MM.1S (cell line): Measurements from ENCODE around the gene CLEC7A.

Source experiments
- DNase-seq: peaks from one replicate; pipeline ENCODE4 v3.0.0-alpha.2; 2015
- H2AFZ ChIP-seq: fragments of 300-600 bp; sonication (generic); 2 replicates; pipeline ENCODE4 v1.6.0; 2016; ENCODE audit warnings: antibody characterized with exemption, low read length
- H3F3A ChIP-seq: fragments of 300-600 bp; sonication (generic); 2 replicates; pipeline ENCODE4 v1.6.1; 2016; ENCODE audit warnings: mild to moderate bottlenecking, antibody characterized with exemption, low read length, moderate library complexity, mixed read lengths; ENCODE audit not compliant: insufficient read depth
- H3K27ac ChIP-seq: fragments of 300-600 bp; sonication (generic); 2 replicates; pipeline ENCODE4 v1.5.1; 2016; ENCODE audit warnings: mild to moderate bottlenecking, low read length
- H3K27me3 ChIP-seq: fragments of 300-600 bp; sonication (generic); replicated peaks from 2 replicates; pipeline ENCODE4 v1.6.0; 2016; ENCODE audit warnings: low read length; ENCODE audit not compliant: insufficient read depth
- H3K36me3 ChIP-seq: fragments of 300-600 bp; sonication (generic); replicated peaks from 2 replicates; pipeline ENCODE4 v1.6.1; 2016; ENCODE audit warnings: mild to moderate bottlenecking, low read length, mixed read lengths; ENCODE audit not compliant: insufficient read depth
- H3K4me1 ChIP-seq: fragments of 300-600 bp; sonication (generic); 2 replicates; pipeline ENCODE4 v1.6.1; 2016; ENCODE audit warnings: low read length, mixed read lengths
- H3K4me2 ChIP-seq: fragments of 300-600 bp; sonication (generic); 2 replicates; pipeline ENCODE4 v1.6.0; 2016; ENCODE audit warnings: low read depth, low read length
- H3K4me3 ChIP-seq: fragments of 300-600 bp; sonication (generic); 2 replicates; pipeline ENCODE4 v1.5.1; 2016; ENCODE audit warnings: low read length, mixed read lengths
- H3K79me2 ChIP-seq: fragments of 300-600 bp; sonication (generic); 2 replicates; pipeline ENCODE4 v1.6.1; 2016; ENCODE audit warnings: mixed run types, low read length, mixed read lengths
- H3K9ac ChIP-seq: fragments of 300-600 bp; sonication (generic); 2 replicates; pipeline ENCODE4 v1.6.1; 2016; ENCODE audit warnings: low read length, mixed read lengths
- H3K9me2 ChIP-seq: fragments of 300-600 bp; sonication (generic); replicated peaks from 2 replicates; pipeline ENCODE4 v1.6.1; 2016; ENCODE audit warnings: mild to moderate bottlenecking, low read length, mixed read lengths; ENCODE audit not compliant: insufficient read depth
- H3K9me3 ChIP-seq: fragments of 300-600 bp; sonication (generic); replicated peaks from 2 replicates; pipeline ENCODE4 v1.6.1; 2016; ENCODE audit warnings: mild to moderate bottlenecking, low read length, mixed read lengths; ENCODE audit not compliant: insufficient read depth
- H4K20me1 ChIP-seq: fragments of 300-600 bp; sonication (generic); 2 replicates; pipeline ENCODE4 v1.6.1; 2016; ENCODE audit warnings: mild to moderate bottlenecking, low read length, moderate library complexity, mixed read lengths; ENCODE audit not compliant: insufficient read depth
- CTCF ChIP-seq: fragments of 300-600 bp; sonication (generic); IDR thresholded peaks from 2 replicates; pipeline ENCODE4 v1.5.1; 2016; ENCODE audit warnings: antibody characterized with exemption, low read length, mixed read lengths
- EZH2 ChIP-seq: fragments of 300-600 bp; sonication (generic); optimal IDR thresholded peaks from 2 replicates; pipeline ENCODE3; 2017; ENCODE audit warnings: low read depth, mild to moderate bottlenecking, antibody characterized with exemption, low read length, mixed read lengths
- EZH2phosphoT487 ChIP-seq: fragments of 300-600 bp; sonication (generic); IDR thresholded peaks from 2 replicates; pipeline ENCODE4 v1.6.1; 2018; ENCODE audit warnings: antibody characterized with exemption, low read length

CLEC7A gene

GRCh38 chr12:10158406-10158805 is 28.4 kb upstream of the CLEC7A start:
- H3K27me3 ChIP-seq, result no peaks in the 10 kb centered on the region
- H2AFZ ChIP-seq, result no peak overlapping the region
- H3K79me2 ChIP-seq, result no peaks in the 10 kb centered on the region
- H3K9me3 ChIP-seq, result no peaks in the 10 kb centered on the region
- DNase-seq, result no peak
- 0 out of 2 replicates have a peak, but pooled peaks cover 3% of the 10 kb centered on the region for H3F3A ChIP-seq
- TF ChIP-seq EZH2phosphoT487 (no peak), CTCF (peak; percentile 21; the same call in 1 of the 2 replicates)
- no peak overlapping the region for H3K9ac ChIP-seq
- H3K4me2 ChIP-seq, result peak overlapping the region; percentile 10; the same call in 1 of the 2 replicates
- H3K9me2 ChIP-seq, result no peaks in the 10 kb centered on the region
- no peaks in the 10 kb centered on the region for H3K36me3 ChIP-seq
- no peaks in the 10 kb centered on the region for H4K20me1 ChIP-seq
- H3K4me3 ChIP-seq, result no peak overlapping the region
- H3K27ac ChIP-seq, result no peak overlapping the region
- peaks cover 32% of the 10 kb centered on the region for H3K4me1 ChIP-seq

- Histone ChIP-seq H3K9ac (no peak overlapping the region), H3K4me3 (no peak overlapping the region), H3K4me1 (peaks cover 31% of the 10 kb centered on the region), H4K20me1 (no peaks in the 10 kb centered on the region), H3K27me3 (no peaks in the 10 kb centered on the region), H2AFZ (no peak overlapping the region), H3K27ac (no peak overlapping the region), H3K9me3 (no peaks in the 10 kb centered on the region), H3K4me2 (no peak overlapping the region), H3K36me3 (no peaks in the 10 kb centered on the region), H3K9me2 (no peaks in the 10 kb centered on the region), H3K79me2 (no peaks in the 10 kb centered on the region), H3F3A (0 out of 2 replicates have a peak, but pooled peaks cover 3% of the 10 kb centered on the region)
- no peak for TF ChIP-seq CTCF
- no peak for TF ChIP-seq EZH2
- no peak for TF ChIP-seq EZH2phosphoT487
- no peak for DNase-seq
These were observed 26.0 kb upstream of the CLEC7A start for GRCh38 chr12:10155966-10156365.

GRCh38 chr12:10154145-10154496 is 24.1 kb upstream of the CLEC7A start:
- TF ChIP-seq EZH2phosphoT487 (no peak), CTCF (no peak), EZH2 (no peak)
- no peak overlapping the region for H3K27ac ChIP-seq
- H2AFZ ChIP-seq, result no peak overlapping the region
- H3K36me3 ChIP-seq, result no peaks in the 10 kb centered on the region
- peaks cover 9% of the 10 kb centered on the region for H3F3A ChIP-seq
- H3K9me2 ChIP-seq, result no peaks in the 10 kb centered on the region
- no peaks in the 10 kb centered on the region for H3K79me2 ChIP-seq
- no peaks in the 10 kb centered on the region for H3K27me3 ChIP-seq
- peaks cover 24% of the 10 kb centered on the region for H3K4me1 ChIP-seq
- H3K4me3 ChIP-seq, result no peak overlapping the region
- no peaks in the 10 kb centered on the region for H4K20me1 ChIP-seq
- DNase-seq, result no peak
- no peak overlapping the region for H3K9ac ChIP-seq
- peak overlapping the region; percentile 93; the same call in 1 of the 2 replicates for H3K4me2 ChIP-seq
- H3K9me3 ChIP-seq, result no peaks in the 10 kb centered on the region
